ENCODE measurements around the gene ADRA2B.
"Not testable (repeated sequence)": the region's sequence is repeated elsewhere in the genome, so short reads cannot be mapped to it uniquely, and the experiment has no call there.

Gene ADRA2B

GRCh38 chr2:96064047-96064675, 52.2 kb downstream of the ADRA2B start:
- DNase-seq: not testable (repeated sequence)

- not testable (repeated sequence) for DNase-seq
These were observed 53.1 kb downstream of the ADRA2B start for GRCh38 chr2:96063116-96063899.
